GM19023 (cell line): ENCODE measurements around the gene FOXQ1.

Source experiments
- ATAC-seq: cut with Tn5 transposase; IDR thresholded peaks from one replicate; pipeline ENCODE4 v1.9.1; 2021; ENCODE audit warnings: mild to moderate bottlenecking, moderate library complexity; ENCODE audit not compliant: unreplicated experiment

FOXQ1 gene

DNA sequence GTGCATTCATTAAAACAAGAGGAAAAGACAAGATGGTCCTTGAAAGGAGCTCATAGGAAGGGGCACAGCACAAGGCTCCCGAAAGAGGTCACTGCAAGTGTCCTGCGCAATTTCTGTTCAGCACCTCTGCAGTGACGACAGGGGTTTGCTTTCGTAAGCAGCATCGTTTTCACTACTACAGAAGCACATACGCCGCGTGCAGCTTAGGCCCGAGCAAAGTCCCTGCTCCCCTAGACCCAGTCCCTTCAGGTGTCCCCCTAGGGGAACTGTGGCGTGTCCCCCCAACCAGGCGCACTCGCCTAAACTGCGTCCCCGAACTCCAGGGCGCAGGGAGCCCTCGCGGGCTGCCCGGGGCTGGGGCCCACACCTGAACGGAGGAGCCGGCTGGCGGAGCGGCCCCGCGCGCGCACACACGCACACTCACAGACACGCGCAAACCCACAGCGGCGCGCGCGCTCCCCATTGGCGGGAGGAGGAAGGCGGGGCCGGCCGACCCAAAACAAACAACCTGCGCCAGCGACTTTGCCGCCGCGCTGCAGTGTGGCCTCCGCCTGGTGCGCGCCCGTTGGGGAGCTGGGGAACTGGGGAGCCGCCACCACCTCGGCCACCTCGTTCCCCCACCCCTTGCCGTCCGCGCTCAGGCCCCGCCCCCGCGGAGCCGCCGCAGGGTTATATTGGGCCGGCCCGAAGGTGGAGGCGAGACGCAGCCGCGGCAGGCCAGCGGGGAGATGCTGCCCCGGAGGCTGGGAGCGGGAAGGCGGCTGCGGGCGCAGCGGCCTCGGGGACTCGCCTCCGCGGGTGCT lies at the start of gene FOXQ1:
TSS of gene FOXQ1 (plus strand) at position 699 of the 803 bp plus-strand sequence. CDS start 607 bp downstream, outside the sequence.
- ATAC-seq = no peak

DNA sequence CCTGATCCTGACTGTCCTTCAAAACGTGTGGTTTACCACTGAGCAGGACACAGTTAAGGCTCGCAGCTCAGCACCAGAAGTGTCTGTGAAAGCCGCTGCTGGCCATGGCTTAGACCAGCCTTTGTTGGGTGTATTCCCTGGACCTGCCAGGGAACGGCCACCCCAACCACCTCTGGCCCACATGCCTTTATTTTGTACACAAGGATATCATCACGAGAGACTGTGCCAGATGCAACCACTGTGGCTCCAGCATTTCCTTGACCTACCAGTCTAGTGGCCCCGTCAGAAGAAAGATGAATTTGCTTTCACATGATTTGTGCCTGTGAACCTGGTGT lies 49.2 kb upstream of the FOXQ1 start:
- ATAC-seq = no peak

- no peak for ATAC-seq
These were observed 48.7 kb upstream of the FOXQ1 start for GRCh38 chr6:1263039-1263849.

DNA sequence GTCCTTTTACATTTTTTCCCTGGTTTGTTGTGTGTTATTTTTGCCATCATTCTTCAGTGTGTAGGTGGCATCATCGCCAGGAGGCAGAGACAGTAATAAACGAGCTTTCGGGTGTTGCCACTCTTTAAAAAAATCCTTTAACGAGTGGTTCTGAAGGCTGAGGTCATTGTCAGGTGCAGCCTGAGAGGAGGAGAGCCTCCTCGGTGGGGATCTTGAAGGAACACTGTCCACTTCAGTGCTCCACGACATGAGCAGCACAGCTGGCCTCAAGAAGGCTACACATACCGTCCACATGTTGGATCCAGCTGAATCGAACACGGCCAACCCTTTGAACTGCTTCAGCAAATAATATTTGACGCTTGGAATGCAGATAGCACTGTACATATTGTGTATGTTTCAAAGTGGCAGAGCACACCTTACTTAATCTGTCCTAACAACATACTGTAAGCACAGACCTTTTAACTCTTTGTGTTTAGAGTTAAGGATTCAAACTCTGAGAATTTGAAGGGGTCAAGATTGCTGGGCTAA lies 48.0 kb upstream of the FOXQ1 start:
- ATAC-seq = no peak

DNA sequence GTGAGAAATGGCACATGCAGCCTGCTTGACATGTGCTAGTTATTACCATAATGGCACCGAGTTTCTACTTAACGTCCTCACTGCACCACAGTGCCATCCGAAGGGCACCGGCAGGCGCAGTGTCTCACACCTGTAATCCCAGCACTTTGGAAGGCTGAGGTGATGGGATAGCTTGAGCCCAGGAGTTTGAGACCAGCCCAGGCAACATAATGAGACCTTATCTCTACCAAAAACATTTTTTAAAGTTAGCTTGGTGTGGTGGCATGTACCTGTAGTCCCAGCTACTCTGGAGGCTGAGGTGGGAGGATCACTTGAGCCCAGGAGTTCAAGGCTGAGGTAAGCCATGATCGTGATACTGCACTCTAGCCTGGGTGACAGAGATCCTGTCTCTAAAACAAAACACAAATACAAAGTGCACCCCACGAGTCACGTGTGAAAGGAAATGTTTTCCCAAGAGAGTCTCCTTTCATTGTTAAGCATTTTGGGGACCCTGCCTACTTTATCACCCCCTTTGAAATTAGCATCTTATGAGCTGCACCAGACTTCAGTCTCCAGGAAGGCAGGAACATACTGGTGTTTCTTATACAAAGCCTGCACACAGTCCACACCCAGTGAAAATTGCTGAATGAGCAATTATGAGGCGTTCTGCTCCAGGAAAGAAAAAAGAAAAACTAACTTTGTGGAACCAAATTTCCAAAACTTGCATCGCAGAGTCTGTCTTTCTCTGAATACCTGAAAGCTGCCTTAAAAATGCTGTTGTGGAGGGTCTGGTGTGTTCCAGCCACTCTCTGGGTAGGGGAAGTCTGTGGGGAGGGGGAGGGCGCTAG lies 47.1 kb upstream of the FOXQ1 start:
- no peak for ATAC-seq

DNA sequence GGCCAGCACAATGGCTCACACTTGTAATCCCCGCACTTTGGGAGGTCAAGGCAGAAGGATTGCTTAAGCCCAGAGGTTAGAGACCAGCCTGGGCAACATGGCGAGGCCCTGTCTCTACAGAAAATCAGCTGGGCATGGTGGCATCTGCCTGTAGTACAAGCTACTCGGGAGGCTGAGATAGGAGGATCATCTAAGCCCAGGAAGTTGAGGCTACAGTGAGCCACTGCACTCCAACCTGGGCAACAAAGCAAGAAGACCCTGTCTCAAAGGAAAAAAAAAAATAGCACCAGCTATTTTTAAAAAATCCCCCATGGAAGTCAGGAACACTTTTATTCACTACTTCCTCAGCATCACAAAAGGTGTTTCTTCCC lies 45.2 kb upstream of the FOXQ1 start:
- ATAC-seq = no peak

DNA sequence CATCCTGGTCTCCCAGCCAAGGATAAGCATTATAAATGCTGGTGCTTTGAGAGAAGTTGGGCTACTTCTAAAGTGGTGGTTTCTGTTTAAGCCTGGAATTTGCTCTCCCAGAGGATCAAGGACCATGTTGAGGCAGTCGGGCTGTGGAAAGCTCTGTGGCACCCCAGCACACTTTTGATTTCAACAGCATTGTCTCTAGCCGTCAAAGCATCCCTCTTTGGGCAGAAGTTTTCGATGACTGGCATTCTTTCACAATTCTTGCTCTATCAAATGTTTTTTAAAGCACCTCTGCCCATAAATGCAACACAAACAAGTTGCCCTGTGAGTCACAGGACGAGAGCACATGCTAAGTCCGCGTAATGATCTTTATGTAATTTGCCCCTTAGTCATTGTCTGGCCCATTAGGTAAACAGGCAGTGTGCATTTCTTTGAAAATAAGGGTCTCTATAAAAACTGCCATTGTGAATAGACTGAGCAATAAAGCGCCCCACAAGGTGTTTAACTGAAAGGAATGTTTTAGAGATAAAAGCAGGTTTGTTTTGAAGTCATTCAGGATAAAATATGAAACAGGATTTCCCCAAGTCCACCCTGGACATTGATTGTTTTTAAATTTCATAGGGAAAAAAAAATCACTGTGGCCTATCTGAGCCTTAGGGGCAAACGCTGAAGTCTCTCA lies 44.7 kb upstream of the FOXQ1 start:
- no peak for ATAC-seq

DNA sequence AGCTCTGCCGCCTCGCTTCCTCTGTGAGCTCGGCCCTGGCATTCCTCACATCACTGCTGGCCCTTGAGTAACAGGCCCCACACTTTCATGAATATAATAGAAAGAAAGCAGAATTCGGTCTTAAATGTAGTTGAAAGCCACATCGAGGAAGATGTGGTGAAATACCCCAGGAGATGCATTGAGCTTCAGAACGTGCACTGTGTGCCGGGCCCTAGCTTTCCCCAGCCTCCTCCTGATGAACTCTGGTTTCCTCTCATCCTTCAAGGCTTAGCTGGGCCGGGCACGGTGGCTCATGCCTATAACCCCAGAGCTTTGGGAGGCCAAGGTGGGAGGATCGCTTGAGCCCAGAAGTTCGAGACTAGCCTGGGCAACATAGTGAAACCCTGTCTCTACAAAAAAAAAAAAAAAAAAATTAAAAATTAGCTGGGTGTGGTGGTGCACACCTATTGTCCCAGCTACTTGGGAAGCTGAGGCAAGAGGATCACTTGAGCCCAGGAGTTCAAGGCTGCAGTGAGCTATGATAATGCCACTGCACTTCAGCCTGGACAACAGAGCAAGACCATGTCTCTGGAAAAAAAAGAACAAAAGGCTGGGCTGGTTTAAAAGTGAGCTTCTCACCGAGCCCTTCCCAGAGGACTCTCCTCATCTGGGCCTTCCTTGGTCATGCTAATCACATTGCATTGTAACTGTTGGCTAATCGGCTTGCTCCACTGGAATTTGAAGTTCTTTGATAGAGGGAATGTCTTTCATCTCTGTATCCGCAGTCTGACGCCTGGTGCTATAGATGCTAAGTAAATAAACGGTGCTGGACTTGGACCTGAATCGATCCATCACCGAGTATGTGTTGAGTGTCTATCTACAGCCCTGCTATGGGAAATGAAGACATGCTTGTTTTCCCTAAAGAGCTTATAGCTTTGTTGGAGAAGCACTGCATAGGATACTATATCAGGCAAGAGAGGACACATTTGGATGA lies 43.8 kb upstream of the FOXQ1 start:
- ATAC-seq = no peak

DNA sequence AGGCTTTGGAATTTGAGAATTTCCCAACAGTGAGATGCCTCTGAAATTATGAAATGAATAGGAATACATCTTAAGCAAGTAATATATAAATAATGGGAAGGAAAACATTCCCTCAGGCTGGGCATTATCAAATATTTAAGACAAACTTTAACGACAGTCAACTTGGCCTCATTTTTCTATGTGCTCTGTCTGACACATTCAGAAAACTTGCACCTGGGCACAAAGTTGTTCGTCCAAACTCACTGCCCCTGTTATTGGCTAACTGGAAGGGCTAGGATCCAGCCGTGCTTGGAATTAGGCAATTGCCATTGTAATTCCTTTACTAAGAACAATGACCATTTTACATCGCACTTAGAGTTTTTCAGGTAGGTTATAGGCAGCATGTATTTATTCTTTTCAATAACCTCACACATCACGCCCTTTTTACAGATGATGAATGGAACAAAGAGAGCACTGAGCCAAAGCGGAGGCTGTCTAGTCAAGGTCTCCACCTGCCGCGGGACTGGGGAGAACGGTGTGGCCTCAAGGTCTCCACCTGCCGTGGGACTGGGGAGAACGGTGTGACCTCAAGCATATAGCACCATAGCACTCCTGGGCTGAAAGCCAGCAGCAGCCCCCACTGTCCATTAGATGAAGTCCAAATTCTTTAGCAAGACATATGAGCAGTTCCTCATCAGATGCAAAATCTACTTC lies 40.7 kb upstream of the FOXQ1 start:
- no peak for ATAC-seq

- no peak for ATAC-seq
These were observed 33.7 kb upstream of the FOXQ1 start for GRCh38 chr6:1278061-1278720.

GRCh38 chr6:1279065-1279464 lies 32.8 kb upstream of the FOXQ1 start:
- ATAC-seq = no peak

- no peak for ATAC-seq
These were observed 31.1 kb upstream of the FOXQ1 start for GRCh38 chr6:1280666-1281300.

DNA sequence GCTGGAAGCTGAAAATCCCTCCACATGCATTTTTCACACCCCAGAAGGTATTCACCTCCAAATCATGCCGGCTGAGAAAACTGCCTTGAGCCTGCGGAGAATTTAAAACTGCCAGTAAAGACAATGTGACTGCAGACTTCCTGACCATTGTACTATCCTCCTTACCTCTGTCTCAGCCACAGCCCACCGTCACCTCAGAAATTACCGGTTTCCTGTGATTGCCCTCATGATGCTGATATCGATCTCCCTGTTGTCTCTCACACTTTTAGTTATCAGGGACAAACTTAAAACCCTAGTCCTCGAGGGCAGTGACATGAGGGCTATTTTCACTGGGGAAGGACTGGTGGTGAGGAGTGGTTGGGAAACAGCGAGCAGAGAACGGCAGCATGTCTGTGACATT lies 30.2 kb upstream of the FOXQ1 start:
- ATAC-seq = no peak

- ATAC-seq = no peak
These were observed 28.4 kb upstream of the FOXQ1 start for GRCh38 chr6:1283501-1283900.

DNA sequence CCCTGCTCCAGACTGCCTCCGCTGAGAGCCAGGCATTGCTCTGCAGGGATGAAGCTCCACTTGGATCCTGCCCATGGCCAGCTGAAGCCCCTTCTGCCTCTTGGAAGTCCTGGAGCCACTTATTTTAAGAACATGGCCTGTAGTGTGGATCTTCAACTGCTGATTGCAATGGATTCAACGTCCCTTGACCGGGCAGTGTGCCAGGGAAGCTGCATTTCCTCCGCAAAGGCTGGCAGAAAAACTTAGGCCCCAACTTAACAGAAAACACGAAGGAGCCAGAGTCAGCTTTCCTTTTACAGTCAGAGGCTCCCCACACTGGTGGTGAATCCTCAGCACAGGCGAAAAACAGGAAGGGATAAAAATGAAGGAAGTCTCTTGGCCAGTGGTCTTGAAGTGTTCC lies 26.3 kb upstream of the FOXQ1 start:
- ATAC-seq = no peak

- ATAC-seq = no peak
These were observed 25.9 kb upstream of the FOXQ1 start for GRCh38 chr6:1285956-1286355.

DNA sequence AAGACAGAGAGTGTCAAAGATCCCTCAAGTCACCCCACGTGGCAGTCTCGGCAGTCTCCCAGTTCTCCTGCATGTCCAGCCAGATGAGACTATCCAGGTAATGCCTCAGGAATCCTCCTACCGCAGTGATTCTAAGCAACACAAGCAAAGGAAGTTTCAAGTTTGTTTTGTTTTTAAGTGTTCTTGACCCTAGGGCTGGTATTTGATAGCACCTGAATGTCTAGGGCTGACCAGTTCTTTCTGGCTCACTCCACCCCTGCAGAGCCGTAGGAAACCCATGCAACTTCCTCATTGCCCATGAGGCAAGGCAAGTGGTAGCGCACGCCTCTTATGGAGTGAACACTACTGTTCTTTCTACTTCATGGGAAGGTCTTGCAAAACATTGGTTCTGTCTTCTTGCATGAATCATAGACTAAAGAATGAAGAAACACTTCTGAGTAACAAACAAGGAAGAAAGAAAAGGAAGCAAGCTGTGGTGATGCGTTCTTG lies 24.8 kb upstream of the FOXQ1 start:
- no peak for ATAC-seq

DNA sequence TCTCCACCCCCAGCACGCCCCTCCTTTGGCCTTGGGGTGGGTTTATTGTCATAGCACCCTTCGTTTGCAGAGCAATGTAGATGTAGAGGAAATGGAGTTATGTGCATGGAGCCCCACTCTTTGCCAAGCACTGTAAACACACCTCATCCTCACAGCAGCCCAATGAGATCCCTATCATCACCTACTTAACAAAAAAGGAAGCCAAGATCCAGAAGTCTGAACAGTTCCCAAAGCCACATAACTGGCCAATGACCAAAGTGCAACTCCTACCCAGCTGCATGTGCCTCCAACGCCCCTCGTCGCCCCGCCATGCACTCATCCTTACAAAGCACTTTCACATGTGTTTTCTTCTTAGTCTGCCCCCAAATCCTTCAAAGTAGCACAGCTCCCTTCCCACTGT lies 21.8 kb upstream of the FOXQ1 start:
- no peak for ATAC-seq
